COLO668 (cell line): Measurements from ENCODE around the gene R3HDM4.
A peak's percentile ranks its signal among the peaks of the same experiment; 100 is the strongest.

Experiments
- DNase-seq: peaks from one replicate; lab custom pipeline; 2025; ENCODE audit not compliant: unreplicated experiment; lab: John Stamatoyannopoulos, UW

Gene R3HDM4

GRCh38 chr19:947707-948539 lies 34.9 kb upstream of the R3HDM4 start:
- DNase-seq = no peak

DNA sequence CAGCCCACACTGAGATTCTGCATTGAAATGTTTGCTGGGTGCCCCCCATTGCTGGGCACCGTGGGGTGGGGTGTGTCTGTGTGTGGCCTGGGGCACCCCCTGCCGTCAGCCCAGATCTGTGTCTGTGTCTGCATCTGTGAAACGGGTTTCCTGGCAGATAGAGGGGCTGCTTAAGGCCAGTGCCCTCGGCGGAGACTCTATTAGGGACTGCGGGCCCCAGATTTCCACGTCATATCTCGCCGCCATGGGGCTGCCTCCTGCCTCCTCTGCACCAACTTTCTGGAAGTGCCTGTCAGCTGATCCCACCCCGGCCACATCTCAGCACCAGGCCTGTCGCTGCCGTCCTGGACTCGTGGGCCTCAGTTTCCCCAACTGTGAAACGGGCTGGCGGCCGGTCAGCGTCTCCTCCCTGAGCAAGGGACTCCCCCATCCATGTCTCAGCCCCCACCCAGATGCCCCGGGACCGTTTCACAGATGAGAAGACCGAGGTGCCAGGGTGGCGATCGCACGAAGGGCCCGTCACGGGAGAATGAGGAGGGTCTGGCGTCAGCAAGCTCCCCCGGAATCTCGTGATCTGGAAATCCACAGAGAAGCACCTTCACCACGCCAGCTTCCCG lies 34.2 kb upstream of the R3HDM4 start:
- no peak for DNase-seq

DNA sequence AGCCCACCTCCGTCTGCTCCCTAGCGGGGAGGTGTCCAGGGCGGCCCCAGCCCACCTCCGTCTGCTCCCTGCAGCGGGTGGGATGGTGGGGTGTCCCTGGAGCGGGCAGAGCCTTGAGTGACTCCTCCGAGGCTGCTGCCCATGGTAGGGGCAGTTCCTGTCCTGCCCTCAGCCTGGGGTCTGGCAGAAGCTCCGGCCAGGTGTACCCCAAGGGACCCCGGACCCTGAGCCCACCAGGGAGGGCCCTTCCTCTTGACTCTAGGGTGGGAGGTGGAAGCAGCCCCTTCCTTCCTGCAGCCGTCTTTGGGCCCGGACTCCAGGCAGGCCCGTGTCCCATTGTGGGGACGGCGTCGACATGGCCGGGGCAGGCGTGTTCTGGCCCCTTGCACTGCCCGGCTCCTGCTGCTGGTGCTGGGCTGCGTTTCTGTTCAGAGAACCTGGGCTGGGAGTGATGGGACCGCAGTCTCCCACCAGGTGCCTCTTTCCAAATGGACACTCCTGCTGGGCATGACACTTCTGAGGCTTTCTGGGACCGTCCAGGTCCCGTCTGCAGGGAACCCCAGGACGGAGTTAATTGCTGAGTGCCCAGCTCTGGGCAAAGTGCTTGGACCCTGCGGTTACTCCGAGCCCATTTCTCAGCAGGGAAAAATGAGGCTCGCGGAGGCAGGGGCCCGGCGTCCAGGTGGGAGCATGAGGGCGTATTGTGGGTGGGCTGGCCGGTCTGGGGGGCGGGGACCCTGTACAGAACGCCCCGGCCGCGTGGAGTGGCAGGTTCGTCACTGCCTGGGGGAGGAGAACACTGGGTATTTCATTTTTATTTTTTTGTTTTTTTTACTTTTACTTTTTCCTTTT lies 32.6 kb upstream of the R3HDM4 start:
- no peak for DNase-seq

GRCh38 chr19:944663-945241 lies 31.7 kb upstream of the R3HDM4 start:
- no peak for DNase-seq

- no peak for DNase-seq
Observed at GRCh38 chr19:944171-944567, 31.1 kb upstream of the R3HDM4 start.

GRCh38 chr19:943551-944170 lies 30.6 kb upstream of the R3HDM4 start:
- DNase-seq = no peak

- no peak for DNase-seq
Observed at GRCh38 chr19:942133-942645, 29.2 kb upstream of the R3HDM4 start.

DNA sequence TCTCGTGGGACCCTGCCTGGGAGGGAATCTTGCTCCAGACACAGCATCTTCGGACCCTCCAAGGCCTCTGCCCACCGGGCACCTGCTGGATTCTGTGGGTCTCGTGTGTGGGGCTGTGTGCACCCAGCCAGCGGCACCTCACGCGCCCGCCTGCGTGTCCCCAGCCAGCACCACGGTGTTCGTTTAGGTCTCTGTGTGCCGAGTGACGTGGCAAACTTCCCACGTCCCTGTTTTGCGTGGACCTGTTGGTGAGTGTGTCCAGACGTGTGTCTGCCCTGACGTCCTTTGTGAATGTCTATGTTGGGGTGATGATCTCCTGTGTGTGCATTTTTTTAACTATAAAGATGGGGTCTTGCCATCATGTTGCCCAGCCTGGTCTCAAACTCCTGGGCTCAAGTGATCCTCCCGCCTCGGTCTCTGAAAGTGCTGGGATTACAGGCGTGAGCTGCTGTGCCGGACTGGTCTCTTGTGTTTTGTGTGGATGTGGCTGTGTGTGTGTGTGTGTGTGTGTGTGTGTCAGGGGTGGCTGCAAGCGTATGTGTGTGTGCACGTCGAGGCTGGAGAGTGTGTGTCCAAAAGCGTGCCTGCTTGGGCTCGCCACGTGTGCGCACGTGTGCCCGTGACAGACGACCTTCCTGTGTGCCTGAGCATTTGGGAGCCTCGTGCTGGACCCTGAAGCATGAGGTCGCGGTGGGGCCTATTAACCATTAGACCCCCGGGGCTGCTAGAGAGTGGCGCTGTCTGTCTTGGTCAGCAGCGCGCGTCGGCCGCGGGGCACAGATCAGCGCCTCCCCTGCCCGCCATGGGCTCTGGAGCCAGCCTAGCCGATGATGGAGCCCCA lies 28.5 kb upstream of the R3HDM4 start:
- no peak for DNase-seq

DNA sequence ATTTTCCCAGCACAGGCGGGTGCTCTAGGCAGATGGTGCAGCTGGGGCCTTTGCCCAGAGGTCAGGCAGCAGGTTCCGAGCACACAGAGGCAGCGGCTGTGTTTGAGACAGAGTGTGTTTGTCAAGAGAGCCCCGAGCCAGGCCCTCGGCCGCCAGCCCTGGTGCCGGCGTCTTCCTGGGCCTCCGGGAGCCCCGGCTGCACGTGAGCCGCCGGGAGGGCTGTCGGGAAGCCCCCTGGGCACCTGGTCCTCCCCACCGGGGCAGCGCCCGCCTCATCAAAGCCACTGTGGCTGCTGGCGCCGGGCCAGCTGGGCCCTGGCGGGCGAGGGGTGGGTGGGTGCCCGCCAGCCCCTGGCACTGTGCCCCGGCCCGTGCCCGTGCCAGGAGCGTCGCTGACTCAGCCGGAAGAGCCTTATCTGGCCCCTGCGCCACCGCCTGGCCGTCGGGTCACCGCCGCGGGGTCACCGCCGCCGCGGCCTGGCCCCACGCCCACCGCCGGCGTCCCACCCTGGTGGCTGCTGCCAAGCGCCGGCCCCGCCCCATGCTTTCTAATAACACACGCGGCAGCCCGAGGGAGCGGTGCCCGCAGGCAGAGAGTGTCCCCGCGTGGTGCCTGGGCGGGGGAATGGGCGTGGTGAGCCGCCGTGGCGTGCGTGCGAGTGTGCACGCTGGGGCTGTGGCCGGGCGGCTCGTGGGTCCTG lies 27.7 kb upstream of the R3HDM4 start:
- peak; percentile 84 for DNase-seq

- no peak for DNase-seq
Observed at GRCh38 chr19:939922-940321, 26.9 kb upstream of the R3HDM4 start.

GRCh38 chr19:939439-939838 lies 26.4 kb upstream of the R3HDM4 start:
- DNase-seq = no peak

- DNase-seq = no peak
Observed at GRCh38 chr19:938233-938923, 25.4 kb upstream of the R3HDM4 start.

GRCh38 chr19:937259-937694 lies 24.3 kb upstream of the R3HDM4 start:
- DNase-seq = no peak

DNA sequence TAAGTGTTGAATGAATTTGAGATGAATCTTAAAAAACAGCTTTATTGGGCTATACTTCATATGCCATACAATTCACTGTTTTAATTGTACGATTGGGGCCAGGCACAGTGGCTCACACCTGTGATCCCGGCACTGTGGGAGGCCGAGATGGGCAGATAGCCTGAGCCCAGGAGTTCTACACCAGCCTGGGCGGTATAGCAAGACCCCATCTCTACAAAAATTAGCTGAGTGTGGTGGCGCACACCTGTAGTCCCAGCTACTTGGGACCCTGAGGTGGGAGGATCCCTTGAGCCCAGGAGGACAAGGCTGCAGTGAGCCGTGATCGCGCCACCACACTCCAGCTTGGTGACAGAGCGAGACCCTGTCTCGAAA lies 23.1 kb upstream of the R3HDM4 start:
- no peak for DNase-seq

- peak; percentile 95 for DNase-seq
Observed at GRCh38 chr19:934865-935479, 22.0 kb upstream of the R3HDM4 start.

DNA sequence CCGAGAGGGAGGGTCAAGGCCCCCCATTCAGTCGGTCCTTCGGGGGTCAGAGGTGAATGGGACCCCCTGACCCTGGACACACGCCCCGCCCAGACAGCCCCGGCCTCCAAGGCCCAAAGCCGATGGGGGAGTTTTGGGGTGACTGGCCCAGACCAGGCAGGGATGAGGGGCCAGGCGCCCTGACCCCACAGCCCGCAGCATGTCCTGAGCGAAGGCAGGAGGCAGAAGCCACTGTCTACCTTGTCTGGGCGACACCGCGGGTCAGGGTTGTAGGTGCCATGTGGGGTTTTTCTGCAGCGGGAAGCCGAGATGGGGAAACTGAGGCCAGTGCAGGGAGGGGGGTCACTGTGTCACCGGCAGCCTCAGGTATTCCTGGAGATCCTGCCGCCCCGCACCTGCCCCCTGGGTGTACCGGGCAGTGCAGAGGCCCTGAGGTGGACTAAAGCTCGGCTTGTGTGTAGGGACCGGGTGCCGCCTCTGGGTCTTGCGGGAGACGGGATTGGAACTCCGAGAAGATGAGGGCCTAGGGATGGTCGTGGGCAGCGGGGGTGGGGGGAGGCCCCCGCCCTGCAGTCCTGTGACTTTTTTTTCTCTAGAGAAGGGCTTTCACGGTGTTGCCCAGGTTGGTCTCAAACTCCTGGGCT lies 21.3 kb upstream of the R3HDM4 start:
- DNase-seq = no peak

GRCh38 chr19:933553-933882 lies 20.5 kb upstream of the R3HDM4 start:
- DNase-seq = no peak
